GM12878 (cell line): ENCODE data around the gene ASB4. TPM values are rescaled to one million over a fixed set of nuclear protein-coding genes. Genes with fewer than 3 reads are reported as not detected.

ENCODE experiments used
- BHLHE40 ChIP-seq, 2 experiments: fragments of 450-650 bp in 1 of 2; IDR thresholded peaks; 2 replicates each; pipeline ENCODE4 v1.6.1; 2011 to 2017; ENCODE audit warnings: low read depth in 2 of 2, borderline replicate concordance in 1 of 2, improper control_type of control experiment in 1 of 2, low read length in 1 of 2, mild to moderate bottlenecking in 1 of 2
- BRCA1 ChIP-seq: IDR thresholded peaks from 2 replicates; pipeline ENCODE4 v1.6.1; 2011; ENCODE audit warnings: low read depth, low read length, improper control_type of control experiment
- EGR1 ChIP-seq, 2 experiments: IDR thresholded peaks; 1 replicate in 1 of 2; 2 replicates in 1 of 2; pipeline ENCODE4 v1.6.1; 2011 to 2012; ENCODE audit warnings: low read depth in 2 of 2, low read length in 2 of 2, borderline replicate concordance in 1 of 2, mild to moderate bottlenecking in 1 of 2, moderate library complexity in 1 of 2
- HDAC6 ChIP-seq: fragments of 200-600 bp; sonication (generic); IDR thresholded peaks from one replicate; pipeline ENCODE4 v1.8.0; 2017; ENCODE audit warnings: antibody characterized with exemption; ENCODE audit not compliant: unreplicated experiment
- IRF4 ChIP-seq: IDR thresholded peaks from 2 replicates; pipeline ENCODE4 v1.6.1; 2011; ENCODE audit warnings: low read depth, low read length
- KAT2A ChIP-seq: conservative IDR thresholded peaks from 2 replicates; pipeline ENCODE4 v1.6.1; 2011; ENCODE audit warnings: low read depth, low read length; ENCODE audit not compliant: control insufficient read depth
- KLF5 ChIP-seq: fragments of 450-650 bp; IDR thresholded peaks from 2 replicates; pipeline ENCODE4 v1.6.1; 2014; ENCODE audit warnings: mild to moderate bottlenecking; ENCODE audit not compliant: partially characterized antibody
- LARP7 ChIP-seq: fragments of 450-650 bp; IDR thresholded peaks from 2 replicates; pipeline ENCODE4 v1.6.1; 2017; ENCODE audit warnings: mild to moderate bottlenecking
- MTA3 ChIP-seq: IDR thresholded peaks from 2 replicates; pipeline ENCODE4 v1.6.1; 2012; ENCODE audit warnings: low read length, inconsistent platforms, borderline replicate concordance
- NFYA ChIP-seq: IDR thresholded peaks from 2 replicates; pipeline ENCODE4 v1.6.1; 2011; ENCODE audit warnings: low read depth, mild to moderate bottlenecking, low read length, improper control_type of control experiment, borderline replicate concordance
- NR2C1 ChIP-seq: fragments of 450-650 bp; IDR thresholded peaks from 2 replicates; pipeline ENCODE4 v1.6.1; 2017; ENCODE audit warnings: antibody characterized with exemption, mild to moderate bottlenecking, moderate library complexity
- PAX5 ChIP-seq: IDR thresholded peaks from 2 replicates; pipeline ENCODE4 v1.6.1; 2011; ENCODE audit warnings: low read depth, low read length, borderline replicate concordance
- RCOR1 ChIP-seq: conservative IDR thresholded peaks from 2 replicates; pipeline ENCODE4 v1.6.1; 2012; ENCODE audit warnings: low read depth, low read length, improper control_type of control experiment
- RELA ChIP-seq: fragments of 450-650 bp; IDR thresholded peaks from 2 replicates; pipeline ENCODE4 v1.8.0; 2014; ENCODE audit warnings: borderline replicate concordance; ENCODE audit not compliant: partially characterized antibody
- SMAD5 ChIP-seq: IDR thresholded peaks from 2 replicates; pipeline ENCODE4 v1.6.1; 2016; ENCODE audit warnings: antibody characterized with exemption, low read depth
- SPI1 ChIP-seq: IDR thresholded peaks from 2 replicates; pipeline ENCODE4 v1.6.1; 2011; ENCODE audit warnings: low read depth, mild to moderate bottlenecking, low read length, moderate library complexity, borderline replicate concordance; ENCODE audit not compliant: insufficient read depth
- USF1 ChIP-seq: IDR thresholded peaks from 2 replicates; pipeline ENCODE4 v1.6.1; 2011; ENCODE audit warnings: borderline replicate concordance, low read depth, mild to moderate bottlenecking, moderate library complexity, mixed read lengths, low read length; ENCODE audit not compliant: insufficient read depth; ENCODE audit errors: extremely low read length
- ZBTB40 ChIP-seq: fragments of 450-650 bp; IDR thresholded peaks from 2 replicates; pipeline ENCODE4 v1.6.1; 2016; ENCODE audit warnings: mild to moderate bottlenecking, moderate library complexity, borderline replicate concordance
- ZNF207 ChIP-seq: fragments of 450-650 bp; IDR thresholded peaks from 2 replicates; pipeline ENCODE4 v1.6.1; 2014; ENCODE audit warnings: antibody characterized with exemption, mild to moderate bottlenecking, borderline replicate concordance
- polyA plus RNA-seq, 11 experiments: library from polyadenylated mRNA; depleted of rRNA in 4 of 11; unstranded in 6 of 11; stranded (reverse) in 5 of 11; fragments of >200 nt; fragmentation: Nextera tagmentation in 4 of 11; fragmentation: Illumina TruSeq in 1 of 11; extraction: Ambion mirVana in 4 of 11; extraction: Trizol in 1 of 11; gene quantifications; 1 replicate in 1 of 11; 2 replicates in 10 of 11; pipeline versions ENCODE4 v1.2.1 to v1.2.3, GENCODE V29; 2011 to 2016; ENCODE audit warnings: inconsistent platforms in 2 of 11, missing spikeins in 2 of 11, low read depth in 1 of 11
- total RNA-seq, 4 experiments: library from RNA; depleted of rRNA in 3 of 4; stranded (reverse); fragments of >200 nt in 3 of 4; fragmentation: Illumina TruSeq in 1 of 4; extraction: Trizol in 1 of 4; gene quantifications; 2 replicates each; pipeline versions ENCODE4 v1.2.1 to v1.2.3, GENCODE V29; 2013 to 2021
- TF ChIP-seq, protein P1 (sequence below): IDR thresholded peaks from 2 replicates; pipeline ENCODE4 v1.6.1; 2011; ENCODE audit warnings: low read depth, low read length, improper control_type of control experiment, borderline replicate concordance
- TF ChIP-seq, protein P2 (sequence below): IDR thresholded peaks from 2 replicates; pipeline ENCODE4 v1.6.1; 2012; ENCODE audit warnings: low read length, inconsistent platforms
- TF ChIP-seq, protein P3 (sequence below): fragments of 450-650 bp; IDR thresholded peaks from 2 replicates; pipeline ENCODE4 v1.6.1; 2016; ENCODE audit warnings: mild to moderate bottlenecking

The ASB4 gene
- total and polyA plus RNA-seq, 10 of the 15 experiments (the other 5 are each of a cell fraction or from before 2014, with no cell fraction given), result 0.12 to 1.1 TPM; not detected in 8

GRCh38 chr7:95501261-95501832 lies 15.6 kb downstream of the ASB4 start (continued):
- TF ChIP-seq ZBTB40 (no peak), NR2C1 (no peak), EGR1 (IDR thresholded peaks at IDR 0.05; ENCODE audit: borderline replicate concordance in 1 of 2, low read depth in 2 of 2, low read length in 2 of 2) (no peak), MTA3 (peak; percentile 59; the same call in 1 of the 2 replicates), KAT2A (no peak), USF1 (no peak), RCOR1 (0 out of 2 replicates have a peak, but pooled peaks have one; percentile 52), ZNF207 (no peak), NFYA (no peak), BHLHE40 (IDR thresholded peaks at IDR 0.05; ENCODE audit: borderline replicate concordance in 1 of 2, low read depth in 2 of 2, low read length in 1 of 2) (peak; percentile 87 to 89), IRF4 (peak; percentile 68), SPI1 (no peak), LARP7 (no peak), HDAC6 (no peak), RELA (peak; percentile 55), BRCA1 (no peak), SMAD5 (no peak), PAX5 (peak; percentile 73; the same call in 1 of the 2 replicates), KLF5 (no peak)
- TF ChIP-seq, protein P1, sequence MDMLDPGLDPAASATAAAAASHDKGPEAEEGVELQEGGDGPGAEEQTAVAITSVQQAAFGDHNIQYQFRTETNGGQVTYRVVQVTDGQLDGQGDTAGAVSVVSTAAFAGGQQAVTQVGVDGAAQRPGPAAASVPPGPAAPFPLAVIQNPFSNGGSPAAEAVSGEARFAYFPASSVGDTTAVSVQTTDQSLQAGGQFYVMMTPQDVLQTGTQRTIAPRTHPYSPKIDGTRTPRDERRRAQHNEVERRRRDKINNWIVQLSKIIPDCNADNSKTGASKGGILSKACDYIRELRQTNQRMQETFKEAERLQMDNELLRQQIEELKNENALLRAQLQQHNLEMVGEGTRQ, result no peak
- TF ChIP-seq, protein P2, sequence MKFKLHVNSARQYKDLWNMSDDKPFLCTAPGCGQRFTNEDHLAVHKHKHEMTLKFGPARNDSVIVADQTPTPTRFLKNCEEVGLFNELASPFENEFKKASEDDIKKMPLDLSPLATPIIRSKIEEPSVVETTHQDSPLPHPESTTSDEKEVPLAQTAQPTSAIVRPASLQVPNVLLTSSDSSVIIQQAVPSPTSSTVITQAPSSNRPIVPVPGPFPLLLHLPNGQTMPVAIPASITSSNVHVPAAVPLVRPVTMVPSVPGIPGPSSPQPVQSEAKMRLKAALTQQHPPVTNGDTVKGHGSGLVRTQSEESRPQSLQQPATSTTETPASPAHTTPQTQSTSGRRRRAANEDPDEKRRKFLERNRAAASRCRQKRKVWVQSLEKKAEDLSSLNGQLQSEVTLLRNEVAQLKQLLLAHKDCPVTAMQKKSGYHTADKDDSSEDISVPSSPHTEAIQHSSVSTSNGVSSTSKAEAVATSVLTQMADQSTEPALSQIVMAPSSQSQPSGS, result peak; percentile 92
- TF ChIP-seq, protein P3, sequence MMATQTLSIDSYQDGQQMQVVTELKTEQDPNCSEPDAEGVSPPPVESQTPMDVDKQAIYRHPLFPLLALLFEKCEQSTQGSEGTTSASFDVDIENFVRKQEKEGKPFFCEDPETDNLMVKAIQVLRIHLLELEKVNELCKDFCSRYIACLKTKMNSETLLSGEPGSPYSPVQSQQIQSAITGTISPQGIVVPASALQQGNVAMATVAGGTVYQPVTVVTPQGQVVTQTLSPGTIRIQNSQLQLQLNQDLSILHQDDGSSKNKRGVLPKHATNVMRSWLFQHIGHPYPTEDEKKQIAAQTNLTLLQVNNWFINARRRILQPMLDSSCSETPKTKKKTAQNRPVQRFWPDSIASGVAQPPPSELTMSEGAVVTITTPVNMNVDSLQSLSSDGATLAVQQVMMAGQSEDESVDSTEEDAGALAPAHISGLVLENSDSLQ, result peak; percentile 80
